IMR-90 (cell line): ENCODE measurements around the gene DAB1. TPM values are rescaled to one million over a fixed set of nuclear protein-coding genes. Genes with fewer than 3 reads are reported as not detected.

Source experiments
- ATAC-seq: fragments of 200-7000 bp; cut with Tn5 transposase; 2 replicates; pipeline ENCODE4 v1.9.1; 2020; ENCODE audit warnings: low read depth, mild to moderate bottlenecking, moderate library complexity
- BruUV-seq: library from RNA; stranded (reverse); fragments of 400-500 nt; replicated peaks from 2 replicates; lab custom pipeline; 2021; lab: Mats Ljungman, UMichigan
- CTCF ChIA-PET: fragments of 300-600 bp; formaldehyde crosslinking; extraction: SDS; loops from one replicate; lab custom pipeline; 2021; ENCODE audit warnings: antibody characterized with exemption; lab: Yijun Ruan, JAX
- POLR2A ChIA-PET: fragments of 300-600 bp; sonication (Branson Sonifier 250); formaldehyde crosslinking; loops from one replicate; lab custom pipeline; 2022; ENCODE audit warnings: antibody characterized with exemption; ENCODE audit not compliant: unreplicated experiment; lab: Charles Lee
- DNase-seq: peaks from one replicate; pipeline ENCODE4 v3.0.0; 2013
- H2AFZ ChIP-seq: replicated peaks from 2 replicates; pipeline ENCODE3; 2013; ENCODE audit warnings: low read length, mild to moderate bottlenecking; ENCODE audit not compliant: poor library complexity
- H2AK5ac ChIP-seq: 2 replicates; pipeline ENCODE4 v1.6.1; 2013; ENCODE audit warnings: low read depth, low read length, inconsistent platforms
- H2AK9ac ChIP-seq: replicated peaks from 2 replicates; pipeline ENCODE3; 2013; ENCODE audit warnings: mild to moderate bottlenecking, low read depth, low read length, moderate library complexity; ENCODE audit not compliant: poor library complexity
- H2BK120ac ChIP-seq: 2 replicates; pipeline ENCODE4 v1.6.1; 2013; ENCODE audit warnings: low read depth, low read length, inconsistent platforms
- H2BK15ac ChIP-seq: 3 replicates; pipeline ENCODE4 v1.6.1; 2013; ENCODE audit warnings: low read depth, low read length, inconsistent platforms
- H2BK20ac ChIP-seq: 2 replicates; pipeline ENCODE4 v1.6.1; 2013; ENCODE audit warnings: low read depth, mild to moderate bottlenecking, inconsistent platforms, low read length, moderate library complexity
- H2BK5ac ChIP-seq: 2 replicates; pipeline ENCODE4 v1.6.1; 2013; ENCODE audit warnings: mild to moderate bottlenecking, low read depth, low read length, inconsistent platforms; ENCODE audit not compliant: poor library complexity, severe bottlenecking
- H3K14ac ChIP-seq: replicated peaks from 2 replicates; pipeline ENCODE4 v1.6.1; 2013; ENCODE audit warnings: low read depth, low read length, inconsistent platforms
- H3K18ac ChIP-seq: 2 replicates; pipeline ENCODE4 v1.6.1; 2013; ENCODE audit warnings: low read depth, low read length, control low read depth
- H3K23ac ChIP-seq: 2 replicates; pipeline ENCODE4 v1.6.1; 2013; ENCODE audit warnings: low read depth, low read length, inconsistent platforms
- H3K27ac ChIP-seq: 2 replicates; pipeline ENCODE4 v1.5.1; 2013; ENCODE audit warnings: mild to moderate bottlenecking, control low read depth, low read length; ENCODE audit not compliant: insufficient read depth
- H3K27me3 ChIP-seq: 2 replicates; pipeline ENCODE4 v1.6.1; 2013; ENCODE audit warnings: low read length; ENCODE audit not compliant: control insufficient read depth, insufficient read depth
- H3K36me3 ChIP-seq: 2 replicates; pipeline ENCODE4 v1.6.1; 2013; ENCODE audit warnings: low read length, mixed read lengths; ENCODE audit not compliant: control insufficient read depth, insufficient read depth
- H3K4ac ChIP-seq: 2 replicates; pipeline ENCODE4 v1.6.1; 2013; ENCODE audit warnings: low read depth, low read length, inconsistent platforms
- H3K4me1 ChIP-seq: 2 replicates; pipeline ENCODE4 v1.6.1; 2013; ENCODE audit warnings: low read length, mixed read lengths; ENCODE audit not compliant: control insufficient read depth, insufficient read depth
- H3K4me2 ChIP-seq: 2 replicates; pipeline ENCODE4 v1.6.1; 2013; ENCODE audit warnings: low read depth, mild to moderate bottlenecking, control low read depth, low read length, moderate library complexity
- H3K4me3 ChIP-seq: 2 replicates; pipeline ENCODE4 v1.5.1; 2013; ENCODE audit warnings: low read depth, mild to moderate bottlenecking, control low read depth, low read length, moderate library complexity; ENCODE audit not compliant: insufficient read depth
- H3K56ac ChIP-seq: 2 replicates; pipeline ENCODE4 v1.6.1; 2013; ENCODE audit warnings: low read length, inconsistent platforms; ENCODE audit not compliant: insufficient read depth; ENCODE audit errors: extremely low read depth
- H3K79me1 ChIP-seq, 2 experiments: 2 replicates each; pipeline ENCODE4 v1.6.1; 2013; ENCODE audit warnings: low read length in 2 of 2, inconsistent platforms in 1 of 2, low read depth in 1 of 2
- H3K9ac ChIP-seq: 2 replicates; pipeline ENCODE4 v1.6.1; 2013; ENCODE audit warnings: low read depth, low read length, control low read depth
- H3K9me1 ChIP-seq: 2 replicates; pipeline ENCODE4 v1.6.1; 2013; ENCODE audit warnings: low read length, inconsistent platforms; ENCODE audit not compliant: insufficient read depth
- H3K9me3 ChIP-seq: 2 replicates; pipeline ENCODE4 v1.6.1; 2013; ENCODE audit warnings: low read length; ENCODE audit not compliant: control insufficient read depth, insufficient read depth
- H4K20me1 ChIP-seq: 2 replicates; pipeline ENCODE4 v1.6.1; 2013; ENCODE audit warnings: low read length, inconsistent platforms; ENCODE audit not compliant: insufficient read depth
- H4K5ac ChIP-seq: 2 replicates; pipeline ENCODE4 v1.6.1; 2013; ENCODE audit warnings: mild to moderate bottlenecking, low read depth, low read length, control low read depth
- H4K8ac ChIP-seq, 2 experiments: 2 replicates each; pipeline ENCODE4 v1.6.1; 2013; ENCODE audit warnings: low read depth in 2 of 2, low read length in 2 of 2, control low read depth in 1 of 2, inconsistent platforms in 1 of 2
- H4K91ac ChIP-seq: 2 replicates; pipeline ENCODE4 v1.6.1; 2013; ENCODE audit warnings: low read depth, low read length, inconsistent platforms; ENCODE audit not compliant: insufficient read depth
- CEBPB ChIP-seq: IDR thresholded peaks from 2 replicates; pipeline ENCODE4 v1.6.1; 2012; ENCODE audit warnings: low read depth, low read length, improper control_type of control experiment
- MAFK ChIP-seq: IDR thresholded peaks from 2 replicates; pipeline ENCODE4 v1.6.1; 2012; ENCODE audit warnings: low read depth, low read length, improper control_type of control experiment
- RFX5 ChIP-seq: IDR thresholded peaks from 2 replicates; pipeline ENCODE4 v1.8.0; 2012; ENCODE audit warnings: low read depth, mild to moderate bottlenecking, low read length, moderate library complexity
- WGBS, 2 experiments: methylation state at CpG; one replicate each; pipeline versions ENCODE4 v1.1.5 to v1.1.7; 2013; ENCODE audit warnings: missing lambda C conversion rate in 2 of 2; ENCODE audit not compliant: insufficient read length in 1 of 2; ENCODE audit errors: extremely low coverage in 2 of 2; 5-methylcytosine and 5-hydroxymethylcytosine counted together
- dilution Hi-C: fragments of 300-500 bp; cut with HindIII; formaldehyde crosslinking; loops from one replicate; pipeline ENCODE4 v1.14.3; 2018; ENCODE audit warnings: low sequenced_read_pairs; ENCODE audit not compliant: unreplicated experiment
- in situ Hi-C: fragments of 300-500 bp; cut with MboI; formaldehyde crosslinking; loops from 3 replicates; pipeline ENCODE4 v1.14.3; 2019; ENCODE audit warnings: low sequenced_read_pairs, inconsistent platforms, mixed read lengths
- intact Hi-C: fragments of 100-400 bp; cut with micrococcal nuclease; formaldehyde crosslinking; loops from 2 replicates; pipeline ENCODE4 v1.10.0; 2022
- polyA plus RNA-seq, 3 experiments: library from polyadenylated mRNA; depleted of rRNA; stranded (reverse); fragments of >200 nt; gene quantifications; 2 replicates each; pipeline ENCODE4 v1.2.3, GENCODE V29; 2012; ENCODE audit warnings: low replicate concordance in 1 of 3
- total RNA-seq: library from RNA; depleted of rRNA; stranded (reverse); fragments of >200 nt; gene quantifications from 2 replicates; pipeline ENCODE4 v1.2.3, GENCODE V29; 2012

The DAB1 gene
- total and polyA plus RNA-seq, 2 of the 4 experiments (the other 2 are of a cell fraction), result 0.18 to 0.41 TPM

GRCh38 chr1:57118948-57119603, 304.8 kb downstream of the DAB1 start:
- H3K18ac ChIP-seq, result no peak overlapping the region
- no peak overlapping the region for H2BK120ac ChIP-seq
- no peak overlapping the region for H2AK5ac ChIP-seq
- H3K27ac ChIP-seq, result no peak overlapping the region
- H3K36me3 ChIP-seq, result no peaks in the 10 kb centered on the region
- no peak overlapping the region for H2BK15ac ChIP-seq
- H3K23ac ChIP-seq, result no peak overlapping the region
- WGBS, 2 experiments, result no CpG with 5 or more reads among the region's 4 CpGs
- in situ Hi-C loops, result no loop called here
- BruUV-seq, result no TSS peak
- DNase-seq, result no peak
- no peak overlapping the region for H3K4me2 ChIP-seq
- H4K91ac ChIP-seq, result no peak overlapping the region
- no peak overlapping the region for H3K14ac ChIP-seq
- no peak overlapping the region for H4K8ac ChIP-seq
- H3K4ac ChIP-seq, result no peak overlapping the region
- H3K4me1 ChIP-seq, result no peaks in the 10 kb centered on the region
- no peak overlapping the region for H2AK9ac ChIP-seq
- no peak overlapping the region for H2AFZ ChIP-seq
- dilution Hi-C loops, result no loop called here
- no peak overlapping the region for H2BK20ac ChIP-seq
- no peaks in the 10 kb centered on the region for H3K9me1 ChIP-seq
- H3K79me1 ChIP-seq, result no peaks in the 10 kb centered on the region
- H3K56ac ChIP-seq, result no peak overlapping the region
- intact Hi-C loops, result no loop called here
- TF ChIP-seq CEBPB (no peak), RFX5 (no peak), MAFK (no peak)
- no peaks in the 10 kb centered on the region for H4K20me1 ChIP-seq
- CTCF ChIA-PET, result no interaction called here
- POLR2A ChIA-PET, result no interaction called here
- no peak for ATAC-seq
- H3K4me3 ChIP-seq, result no peak overlapping the region
- H2BK5ac ChIP-seq, result no peak overlapping the region
- H4K5ac ChIP-seq, result no peak overlapping the region
- no peaks in the 10 kb centered on the region for H3K9me3 ChIP-seq
- no peaks in the 10 kb centered on the region for H3K27me3 ChIP-seq
- H3K9ac ChIP-seq, result no peak overlapping the region
